PC-9 (cell line): ENCODE measurements around the gene CCR5. TPM values are rescaled to one million over a fixed set of nuclear protein-coding genes. Genes with fewer than 3 reads are reported as not detected.
"Not testable (repeated sequence)": the region's sequence is repeated elsewhere in the genome, so short reads cannot be mapped to it uniquely, and the experiment has no call there.

Experiments
- BruUV-seq: library from RNA; stranded (reverse); fragments of 400-500 nt; replicated peaks from 2 replicates; lab custom pipeline; 2021; lab: Mats Ljungman, UMichigan
- CTCF ChIA-PET: fragments of 300-600 bp; sonication (Branson Sonifier 250); formaldehyde crosslinking; loops from one replicate; lab custom pipeline; 2022; ENCODE audit warnings: antibody characterized with exemption; lab: Charles Lee
- POLR2A ChIA-PET: fragments of 300-600 bp; sonication (Branson Sonifier 250); formaldehyde crosslinking; loops from one replicate; lab custom pipeline; 2022; ENCODE audit warnings: antibody characterized with exemption; ENCODE audit not compliant: unreplicated experiment; lab: Charles Lee
- DNase-seq, 2 experiments: peaks; one replicate each; pipeline versions ENCODE4 v3.0.0 to v3.0.0-alpha.2; 2015 to 2022; ENCODE audit warnings: mixed read lengths in 1 of 2
- H2AFZ ChIP-seq: fragments of 200-600 bp; sonication (generic); 2 replicates; pipeline ENCODE4 v1.8.1; 2017; ENCODE audit warnings: antibody characterized with exemption
- H3F3A ChIP-seq: fragments of 200-600 bp; sonication (generic); 2 replicates; pipeline ENCODE4 v1.8.1; 2017; ENCODE audit warnings: antibody characterized with exemption, mild to moderate bottlenecking, low read depth; ENCODE audit not compliant: insufficient read depth
- H3K27ac ChIP-seq: fragments of 200-600 bp; sonication (generic); 2 replicates; pipeline ENCODE4 v1.6.1; 2016; ENCODE audit warnings: mixed run types
- H3K27me3 ChIP-seq: fragments of 200-600 bp; sonication (generic); 2 replicates; pipeline ENCODE4 v1.6.1; 2016; ENCODE audit warnings: low read depth, mixed run types; ENCODE audit not compliant: insufficient read depth
- H3K36me3 ChIP-seq: fragments of 200-600 bp; sonication (generic); 2 replicates; pipeline ENCODE4 v1.6.1; 2016; ENCODE audit warnings: low read depth, mixed run types
- H3K4me1 ChIP-seq: fragments of 200-600 bp; sonication (generic); replicated peaks from 2 replicates; pipeline ENCODE4 v1.6.1; 2016; ENCODE audit warnings: mixed run types; ENCODE audit not compliant: insufficient read depth
- H3K4me2 ChIP-seq: fragments of 200-600 bp; sonication (generic); 2 replicates; pipeline ENCODE4 v1.6.1; 2017; ENCODE audit warnings: mixed run types
- H3K4me3 ChIP-seq: fragments of 200-600 bp; sonication (generic); 2 replicates; pipeline ENCODE4 v1.6.1; 2016; ENCODE audit warnings: mixed run types
- H3K79me2 ChIP-seq: fragments of 200-600 bp; sonication (generic); 2 replicates; pipeline ENCODE4 v1.6.1; 2017; ENCODE audit warnings: low read depth, mixed run types
- H3K9me2 ChIP-seq: fragments of 200-600 bp; sonication (generic); 2 replicates; pipeline ENCODE4 v1.8.1; 2017; ENCODE audit warnings: mild to moderate bottlenecking; ENCODE audit not compliant: insufficient read depth
- H3K9me3 ChIP-seq: fragments of 200-600 bp; sonication (generic); 2 replicates; pipeline ENCODE4 v1.8.1; 2016; ENCODE audit warnings: low read depth; ENCODE audit not compliant: insufficient read depth
- H4K20me1 ChIP-seq: fragments of 200-600 bp; sonication (generic); 2 replicates; pipeline ENCODE4 v1.8.1; 2017; ENCODE audit not compliant: insufficient read depth
- CTCF ChIP-seq: fragments of 200-600 bp; sonication (generic); conservative IDR thresholded peaks from 2 replicates; pipeline ENCODE4 v1.6.1; 2017; ENCODE audit warnings: mixed run types, antibody characterized with exemption, mild to moderate bottlenecking, moderate library complexity
- EZH2 ChIP-seq: fragments of 200-600 bp; sonication (generic); IDR thresholded peaks from 2 replicates; pipeline ENCODE4 v1.8.0; 2017; ENCODE audit warnings: antibody characterized with exemption, low read depth
- intact Hi-C: fragments of 100-400 bp; cut with micrococcal nuclease; formaldehyde crosslinking; loops from one replicate; pipeline ENCODE4 v1.10.0; 2022; ENCODE audit not compliant: unreplicated experiment
- total RNA-seq: library from RNA; stranded (reverse); gene quantifications from 2 replicates; pipeline ENCODE4 v1.2.3, GENCODE V29; 2021

CCR5 gene
- total RNA-seq, 1 experiment from 2014 or later = not detected

GRCh38 chr3:46383951-46384330 is 13.2 kb downstream of the CCR5 start:
- intact Hi-C loops = loop anchor here (5.0 kb wide), 1 partner anchor 173 kb away; no protein-coding TSS in a partner anchor
- CTCF ChIA-PET = interaction anchor here (0.8 kb wide), 1 partner anchor 43 kb away, joined by 3 read pairs; no protein-coding TSS in a partner anchor
- TF ChIP-seq CTCF (no peak), EZH2 (no peak)

GRCh38 chr3:46386205-46386604 is 15.5 kb downstream of the CCR5 start:
- Histone ChIP-seq H4K20me1 (no peaks in the 10 kb centered on the region), H3K9me3 (no peaks in the 10 kb centered on the region; the same call in 1 of the 2 replicates), H3K27me3 (no peaks in the 10 kb centered on the region), H3K4me1 (peaks cover 67% of the 10 kb centered on the region), H3K79me2 (peaks cover 35% of the 10 kb centered on the region), H3K27ac (peak overlapping the region; percentile 95), H2AFZ (no peak overlapping the region), H3K36me3 (peaks cover 26% of the 10 kb centered on the region), H3K9me2 (no peaks in the 10 kb centered on the region), H3F3A (peaks cover 35% of the 10 kb centered on the region), H3K4me2 (peak overlapping the region; percentile 95), H3K4me3 (no peak overlapping the region; the same call in 1 of the 2 replicates)
- intact Hi-C loops = no loop called here
- CTCF ChIA-PET = interaction anchor here (0.6 to 0.8 kb wide), 2 partner anchors 29 to 56 kb away, joined by 3 to 6 read pairs; no protein-coding TSS in a partner anchor
- TF ChIP-seq EZH2 (no peak), CTCF (no peak)
- no TSS peak for BruUV-seq
- peak; percentile 61 to 96 for DNase-seq
- POLR2A ChIA-PET = interaction anchor here (0.5 to 0.6 kb wide), 2 partner anchors 172 to 182 kb away, joined by 3 to 9 read pairs; no protein-coding TSS in a partner anchor

More at GRCh38 chr3:46383951-46384330, 13.2 kb downstream of the CCR5 start:
- no peak overlapping the region for H3K4me2 ChIP-seq
- no peaks in the 10 kb centered on the region; the same call in 1 of the 2 replicates for H3K9me3 ChIP-seq
- no peaks in the 10 kb centered on the region for H3K9me2 ChIP-seq
- POLR2A ChIA-PET = no interaction called here
- H3K27ac ChIP-seq = no peak overlapping the region
- H3K36me3 ChIP-seq = peaks cover 14% of the 10 kb centered on the region
- no peaks in the 10 kb centered on the region for H4K20me1 ChIP-seq
- no peak overlapping the region for H3K4me3 ChIP-seq
- H3K4me1 ChIP-seq = peaks cover 57% of the 10 kb centered on the region
- H3F3A ChIP-seq = peaks cover 41% of the 10 kb centered on the region
- no peaks in the 10 kb centered on the region for H3K27me3 ChIP-seq
- no peak overlapping the region for H2AFZ ChIP-seq
- no TSS peak for BruUV-seq
- DNase-seq = no peak
- H3K79me2 ChIP-seq = peaks cover 12% of the 10 kb centered on the region

GRCh38 chr3:46388847-46389246 is 18.1 kb downstream of the CCR5 start:
- H3K4me2 ChIP-seq = peak overlapping the region; percentile 95
- DNase-seq, H3K9me2 ChIP-seq, H4K20me1 ChIP-seq, H2AFZ ChIP-seq, CTCF ChIA-PET, H3K27me3 ChIP-seq, BruUV-seq, POLR2A ChIA-PET, intact Hi-C loops, H3K9me3 ChIP-seq: not testable (repeated sequence)
- H3K4me1 ChIP-seq = peaks cover 77% of the 10 kb centered on the region
- H3K4me3 ChIP-seq = peak overlapping the region; percentile 62; the same call in 1 of the 2 replicates
- peaks cover 43% of the 10 kb centered on the region for H3K79me2 ChIP-seq
- H3K36me3 ChIP-seq = peaks cover 26% of the 10 kb centered on the region
- peak overlapping the region; percentile 95 for H3K27ac ChIP-seq
- H3F3A ChIP-seq = peaks cover 58% of the 10 kb centered on the region
